ENCODE results near the gene CNTNAP2.

DNA sequence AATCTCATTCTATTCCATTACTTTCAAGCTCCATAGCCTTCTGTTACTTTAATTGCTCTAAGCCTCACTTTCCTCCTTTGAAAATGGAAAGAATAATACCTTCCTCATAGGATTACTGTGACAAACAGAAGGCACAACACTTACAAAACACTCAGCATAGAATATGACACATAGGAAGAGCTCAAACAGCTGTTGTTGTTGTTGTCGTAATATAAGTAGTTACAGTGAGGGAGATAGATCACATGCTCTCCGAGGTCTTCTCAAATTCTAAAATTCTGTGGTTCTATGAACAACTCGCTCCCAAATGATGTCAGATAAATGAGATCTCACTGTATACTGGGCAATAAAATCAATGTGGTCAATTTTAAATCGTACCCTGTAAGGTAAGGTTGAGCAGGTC, 1424.7 kb downstream of the CNTNAP2 start:
- TF ChIP-seq, protein P1, sequence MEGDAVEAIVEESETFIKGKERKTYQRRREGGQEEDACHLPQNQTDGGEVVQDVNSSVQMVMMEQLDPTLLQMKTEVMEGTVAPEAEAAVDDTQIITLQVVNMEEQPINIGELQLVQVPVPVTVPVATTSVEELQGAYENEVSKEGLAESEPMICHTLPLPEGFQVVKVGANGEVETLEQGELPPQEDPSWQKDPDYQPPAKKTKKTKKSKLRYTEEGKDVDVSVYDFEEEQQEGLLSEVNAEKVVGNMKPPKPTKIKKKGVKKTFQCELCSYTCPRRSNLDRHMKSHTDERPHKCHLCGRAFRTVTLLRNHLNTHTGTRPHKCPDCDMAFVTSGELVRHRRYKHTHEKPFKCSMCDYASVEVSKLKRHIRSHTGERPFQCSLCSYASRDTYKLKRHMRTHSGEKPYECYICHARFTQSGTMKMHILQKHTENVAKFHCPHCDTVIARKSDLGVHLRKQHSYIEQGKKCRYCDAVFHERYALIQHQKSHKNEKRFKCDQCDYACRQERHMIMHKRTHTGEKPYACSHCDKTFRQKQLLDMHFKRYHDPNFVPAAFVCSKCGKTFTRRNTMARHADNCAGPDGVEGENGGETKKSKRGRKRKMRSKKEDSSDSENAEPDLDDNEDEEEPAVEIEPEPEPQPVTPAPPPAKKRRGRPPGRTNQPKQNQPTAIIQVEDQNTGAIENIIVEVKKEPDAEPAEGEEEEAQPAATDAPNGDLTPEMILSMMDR (IDR thresholded peaks at IDR 0.05 in 2 of 3, conservative IDR thresholded peaks at IDR 0.05 in 1 of 3; ENCODE audit: insufficient read depth in 2 of 3, low read depth in 1 of 3, low read length in 3 of 3) = no peak
- TF ChIP-seq, protein P2, sequence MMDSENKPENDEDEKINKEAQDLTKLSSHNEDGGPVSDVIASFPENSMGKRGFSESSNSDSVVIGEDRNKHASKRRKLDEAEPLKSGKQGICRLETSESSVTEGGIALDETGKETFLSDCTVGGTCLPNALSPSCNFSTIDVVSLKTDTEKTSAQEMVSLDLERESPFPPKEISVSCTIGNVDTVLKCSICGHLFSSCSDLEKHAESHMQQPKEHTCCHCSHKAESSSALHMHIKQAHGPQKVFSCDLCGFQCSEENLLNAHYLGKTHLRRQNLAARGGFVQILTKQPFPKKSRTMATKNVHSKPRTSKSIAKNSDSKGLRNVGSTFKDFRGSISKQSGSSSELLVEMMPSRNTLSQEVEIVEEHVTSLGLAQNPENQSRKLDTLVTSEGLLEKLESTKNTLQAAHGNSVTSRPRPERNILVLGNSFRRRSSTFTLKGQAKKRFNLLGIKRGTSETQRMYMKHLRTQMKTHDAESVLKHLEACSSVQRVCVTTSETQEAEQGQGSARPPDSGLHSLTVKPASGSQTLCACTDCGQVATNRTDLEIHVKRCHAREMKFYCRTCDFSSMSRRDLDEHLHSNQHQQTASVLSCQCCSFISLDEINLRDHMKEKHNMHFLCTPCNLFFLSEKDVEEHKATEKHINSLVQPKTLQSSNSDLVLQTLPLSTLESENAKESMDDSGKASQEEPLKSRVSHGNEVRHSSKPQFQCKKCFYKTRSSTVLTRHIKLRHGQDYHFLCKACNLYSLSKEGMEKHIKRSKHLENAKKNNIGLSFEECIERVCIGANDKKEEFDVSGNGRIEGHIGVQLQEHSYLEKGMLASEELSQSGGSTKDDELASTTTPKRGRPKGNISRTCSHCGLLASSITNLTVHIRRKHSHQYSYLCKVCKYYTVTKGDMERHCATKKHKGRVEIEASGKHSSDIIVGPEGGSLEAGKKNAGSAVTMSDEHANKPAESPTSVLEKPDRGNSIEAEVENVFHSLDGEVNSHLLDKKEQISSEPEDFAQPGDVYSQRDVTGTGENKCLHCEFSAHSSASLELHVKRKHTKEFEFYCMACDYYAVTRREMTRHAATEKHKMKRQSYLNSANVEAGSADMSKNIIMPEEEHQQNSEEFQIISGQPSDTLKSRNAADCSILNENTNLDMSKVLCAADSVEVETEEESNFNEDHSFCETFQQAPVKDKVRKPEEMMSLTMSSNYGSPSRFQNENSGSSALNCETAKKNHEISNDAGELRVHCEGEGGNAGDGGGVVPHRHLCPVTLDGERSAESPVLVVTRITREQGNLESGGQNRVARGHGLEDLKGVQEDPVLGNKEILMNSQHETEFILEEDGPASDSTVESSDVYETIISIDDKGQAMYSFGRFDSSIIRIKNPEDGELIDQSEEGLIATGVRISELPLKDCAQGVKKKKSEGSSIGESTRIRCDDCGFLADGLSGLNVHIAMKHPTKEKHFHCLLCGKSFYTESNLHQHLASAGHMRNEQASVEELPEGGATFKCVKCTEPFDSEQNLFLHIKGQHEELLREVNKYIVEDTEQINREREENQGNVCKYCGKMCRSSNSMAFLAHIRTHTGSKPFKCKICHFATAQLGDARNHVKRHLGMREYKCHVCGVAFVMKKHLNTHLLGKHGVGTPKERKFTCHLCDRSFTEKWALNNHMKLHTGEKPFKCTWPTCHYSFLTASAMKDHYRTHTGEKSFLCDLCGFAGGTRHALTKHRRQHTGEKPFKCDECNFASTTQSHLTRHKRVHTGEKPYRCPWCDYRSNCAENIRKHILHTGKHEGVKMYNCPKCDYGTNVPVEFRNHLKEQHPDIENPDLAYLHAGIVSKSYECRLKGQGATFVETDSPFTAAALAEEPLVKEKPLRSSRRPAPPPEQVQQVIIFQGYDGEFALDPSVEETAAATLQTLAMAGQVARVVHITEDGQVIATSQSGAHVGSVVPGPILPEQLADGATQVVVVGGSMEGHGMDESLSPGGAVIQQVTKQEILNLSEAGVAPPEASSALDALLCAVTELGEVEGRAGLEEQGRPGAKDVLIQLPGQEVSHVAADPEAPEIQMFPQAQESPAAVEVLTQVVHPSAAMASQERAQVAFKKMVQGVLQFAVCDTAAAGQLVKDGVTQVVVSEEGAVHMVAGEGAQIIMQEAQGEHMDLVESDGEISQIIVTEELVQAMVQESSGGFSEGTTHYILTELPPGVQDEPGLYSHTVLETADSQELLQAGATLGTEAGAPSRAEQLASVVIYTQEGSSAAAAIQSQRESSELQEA (IDR thresholded peaks at IDR 0.05; ENCODE audit: low read depth) = no peak
